Measurements from ENCODE around the gene FBLN5.

FBLN5 gene

GRCh38 chr14:91945751-91946621, 1.5 kb downstream of the FBLN5 start:
- no peak for DNase-seq

GRCh38 chr14:91942946-91943345, 4.5 kb downstream of the FBLN5 start:
- DNase-seq, result no peak

- no peak for DNase-seq
These were observed 5.4 kb downstream of the FBLN5 start for GRCh38 chr14:91942128-91942527.

- DNase-seq, result no peak
These were observed 7.3 kb downstream of the FBLN5 start for GRCh38 chr14:91940209-91940608.

DNA sequence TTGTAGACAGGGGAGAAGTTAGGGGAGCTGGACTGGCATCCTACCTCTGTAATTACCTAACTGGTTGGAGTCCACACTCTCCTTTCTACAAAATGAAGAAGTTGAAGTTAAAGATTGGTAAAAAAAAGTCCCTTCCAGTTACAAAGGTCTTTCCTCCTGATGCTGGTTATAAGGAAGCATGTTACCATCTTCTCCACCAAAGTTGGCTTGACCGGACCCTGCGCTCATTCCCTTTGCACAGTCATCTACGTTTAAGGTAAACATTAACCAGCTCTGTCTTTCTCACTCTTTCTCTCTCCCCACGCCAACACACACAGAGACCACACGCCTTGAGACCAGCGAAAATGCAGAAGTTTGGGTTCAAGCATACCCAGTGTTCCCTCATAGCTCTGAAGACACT, 11.9 kb downstream of the FBLN5 start:
- no peak for DNase-seq

- DNase-seq, result no peak
These were observed 12.8 kb downstream of the FBLN5 start for GRCh38 chr14:91934554-91935285.

DNA sequence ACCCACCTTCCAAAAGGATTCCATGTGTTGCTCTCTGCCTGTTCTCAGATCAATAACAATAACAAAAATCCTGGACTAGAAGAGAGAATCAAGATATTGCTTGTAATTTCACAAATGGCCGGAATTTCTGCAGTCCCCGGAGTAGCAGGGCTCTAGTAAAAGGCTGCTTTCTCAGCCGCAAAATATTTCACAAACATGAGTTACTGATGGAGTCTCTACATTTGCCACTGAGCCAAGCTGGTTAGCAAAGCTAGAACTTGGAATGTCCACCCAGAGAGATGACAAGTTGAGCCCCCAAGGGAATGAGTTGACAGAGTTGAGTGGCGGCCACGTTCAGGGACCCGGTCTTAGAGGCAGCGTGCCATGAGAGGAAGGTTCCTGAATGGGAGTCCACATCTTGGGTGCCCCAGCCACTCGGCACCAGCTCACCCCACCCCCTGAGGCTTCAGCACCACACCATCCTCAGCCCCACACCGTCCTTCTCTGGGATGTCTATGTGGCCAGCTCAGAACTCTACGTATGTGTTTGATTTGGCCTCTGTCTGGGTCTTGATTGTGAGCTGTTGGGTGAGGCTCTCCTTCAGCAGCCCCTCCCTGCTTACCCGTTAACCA, 15.9 kb downstream of the FBLN5 start:
- no peak for DNase-seq

DNA sequence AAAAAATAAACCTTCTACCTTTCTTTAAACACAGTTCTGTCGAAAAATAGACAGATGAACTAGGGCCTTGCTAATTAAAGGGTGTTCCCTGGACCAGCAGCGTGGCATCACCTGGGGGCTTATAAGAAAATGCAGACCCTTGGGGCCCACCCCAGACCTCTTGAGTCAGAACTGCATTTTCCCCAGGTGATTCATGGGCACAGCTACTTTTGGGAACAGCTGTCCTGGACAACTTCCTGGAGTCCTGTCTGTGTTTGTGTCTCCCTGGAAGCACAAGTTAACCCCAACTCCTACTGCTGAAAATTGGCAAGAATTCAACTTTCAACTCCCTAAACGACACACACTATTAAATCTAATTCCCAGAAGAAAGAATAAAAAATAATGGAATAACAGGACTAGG, 17.8 kb downstream of the FBLN5 start:
- DNase-seq, result no peak

GRCh38 chr14:91927800-91928199, 19.7 kb downstream of the FBLN5 start:
- DNase-seq, result no peak

- DNase-seq, result no peak
These were observed 20.3 kb downstream of the FBLN5 start for GRCh38 chr14:91927191-91927590.

DNA sequence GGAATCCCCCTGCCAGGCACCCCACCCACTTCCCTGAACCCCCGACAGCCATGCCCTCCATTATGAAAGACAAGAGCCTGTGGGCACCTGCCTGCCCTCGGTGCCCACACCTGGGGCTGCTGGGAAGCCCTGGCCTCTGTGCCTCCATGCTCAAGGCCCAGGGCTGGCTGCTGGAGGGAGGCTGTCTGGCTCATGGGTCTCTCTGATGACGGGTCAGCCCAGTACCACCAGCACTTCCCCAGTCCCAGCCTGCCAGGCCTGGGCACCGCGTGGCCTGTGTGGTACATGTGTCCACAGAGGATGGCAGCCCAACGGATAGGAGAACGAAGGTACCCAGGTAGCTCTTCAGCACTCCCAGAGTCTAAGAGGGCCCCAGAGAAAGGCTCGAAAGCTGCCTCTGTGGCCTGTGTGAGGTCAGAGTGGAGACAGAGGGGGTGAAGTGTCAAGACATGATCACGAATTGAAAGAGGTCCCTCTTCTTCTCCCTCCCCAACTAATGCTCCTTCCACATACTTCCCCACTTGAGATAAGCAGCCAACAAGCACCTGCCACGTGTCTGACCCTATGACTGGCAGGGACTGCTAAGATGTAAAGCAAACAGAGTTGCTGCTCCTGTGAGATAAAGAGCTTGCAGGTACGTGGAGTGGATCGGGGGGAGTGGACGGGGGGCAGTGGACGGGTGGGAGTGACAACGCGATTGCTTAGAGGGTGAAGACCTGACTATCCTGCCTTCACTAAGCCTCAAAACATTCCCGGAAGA, 21.2 kb downstream of the FBLN5 start:
- no peak for DNase-seq

DNA sequence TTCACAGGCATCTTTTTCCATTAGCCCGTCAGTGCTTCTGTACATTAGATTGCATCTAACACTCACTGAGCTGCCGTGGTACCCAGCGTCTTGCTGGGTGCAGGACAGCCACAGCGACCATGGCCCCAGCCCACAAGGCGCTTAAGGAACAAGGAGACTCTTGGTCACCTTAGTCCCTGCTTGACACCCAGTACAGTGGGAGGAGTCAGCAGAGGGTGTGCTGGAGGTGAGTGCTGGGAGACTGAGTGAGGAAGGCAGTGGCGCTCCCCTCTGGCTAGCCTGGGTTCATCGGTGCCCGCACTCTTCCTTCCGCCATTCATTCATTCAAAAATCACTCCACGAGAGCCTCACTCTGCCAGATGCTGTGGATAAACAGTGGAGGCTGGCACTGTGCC, 21.8 kb downstream of the FBLN5 start:
- no peak for DNase-seq

GRCh38 chr14:91925001-91925726, 22.3 kb downstream of the FBLN5 start:
- no peak for DNase-seq

GRCh38 chr14:91920526-91920925, 27.0 kb downstream of the FBLN5 start:
- no peak for DNase-seq

DNA sequence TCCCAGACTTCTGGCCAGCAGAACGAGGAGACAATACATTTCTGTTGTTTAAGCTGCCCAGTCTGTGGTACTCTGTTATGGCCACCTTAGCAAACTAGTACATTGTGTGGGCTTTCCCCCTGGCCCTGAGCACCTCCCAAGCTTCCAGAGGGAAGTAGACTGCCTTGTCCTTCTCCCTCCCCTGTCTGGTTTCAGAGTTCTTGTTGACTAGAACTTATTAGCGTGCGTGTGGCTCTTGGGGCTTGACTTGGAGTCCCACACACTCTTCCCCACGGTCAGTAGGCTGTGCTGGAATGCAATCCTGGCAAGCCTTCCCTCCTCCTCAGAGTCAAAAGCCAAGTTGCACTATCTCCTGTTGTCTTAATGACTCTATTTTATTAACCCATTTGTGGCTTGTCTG, 27.7 kb downstream of the FBLN5 start:
- no peak for DNase-seq

DNA sequence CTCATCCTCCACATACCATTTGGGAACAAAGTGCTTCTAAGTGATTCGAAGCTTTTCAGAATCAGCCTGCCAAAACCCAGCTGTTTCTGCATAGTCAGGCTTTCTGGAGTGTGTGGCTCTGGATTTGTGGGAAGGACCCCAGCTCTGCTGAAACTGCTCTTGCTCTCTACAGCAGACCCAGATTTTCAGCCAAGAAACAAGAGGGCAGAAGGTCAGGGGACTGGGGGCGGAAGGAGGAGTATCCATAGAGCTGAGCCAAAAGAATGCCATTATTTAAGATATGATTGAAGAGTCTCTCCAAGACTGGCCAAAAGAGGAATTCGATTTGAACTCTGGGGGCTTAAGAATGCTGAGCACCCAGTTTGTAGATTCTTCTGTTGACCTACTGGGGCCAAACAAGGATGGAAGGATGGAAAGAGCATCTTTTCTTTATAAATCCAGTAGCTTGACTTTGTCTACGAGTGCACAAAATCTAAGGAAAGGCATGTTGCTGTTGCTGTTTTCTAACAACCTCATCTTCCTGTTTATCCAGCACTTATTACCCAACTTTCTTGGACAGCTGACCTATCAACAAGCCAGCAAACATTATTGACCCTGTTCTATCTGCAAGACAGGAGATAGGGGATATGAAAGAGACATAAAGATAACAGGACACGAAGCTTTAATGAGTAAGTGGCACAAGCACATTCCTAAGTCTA, 29.2 kb downstream of the FBLN5 start:
- no peak for DNase-seq

DNA sequence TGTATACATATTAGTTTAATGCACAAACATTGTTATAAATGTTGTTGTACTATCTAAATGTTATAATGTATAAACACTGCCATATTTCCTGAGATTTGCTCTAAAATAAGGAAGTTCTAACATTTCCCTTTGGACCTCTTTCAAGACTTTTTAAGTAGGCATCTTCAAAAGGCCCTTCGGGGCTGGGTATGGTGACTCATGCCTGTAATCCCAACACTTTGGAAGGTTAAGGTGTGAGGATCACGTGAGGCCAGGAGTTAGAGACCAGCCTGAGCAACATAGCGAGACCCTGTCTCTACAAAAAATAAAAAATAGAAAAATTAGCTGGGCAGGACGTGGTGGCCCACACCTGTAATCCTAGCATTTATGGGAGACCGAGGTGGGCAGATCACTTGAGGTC, 35.5 kb downstream of the FBLN5 start:
- DNase-seq, result no peak

DNA sequence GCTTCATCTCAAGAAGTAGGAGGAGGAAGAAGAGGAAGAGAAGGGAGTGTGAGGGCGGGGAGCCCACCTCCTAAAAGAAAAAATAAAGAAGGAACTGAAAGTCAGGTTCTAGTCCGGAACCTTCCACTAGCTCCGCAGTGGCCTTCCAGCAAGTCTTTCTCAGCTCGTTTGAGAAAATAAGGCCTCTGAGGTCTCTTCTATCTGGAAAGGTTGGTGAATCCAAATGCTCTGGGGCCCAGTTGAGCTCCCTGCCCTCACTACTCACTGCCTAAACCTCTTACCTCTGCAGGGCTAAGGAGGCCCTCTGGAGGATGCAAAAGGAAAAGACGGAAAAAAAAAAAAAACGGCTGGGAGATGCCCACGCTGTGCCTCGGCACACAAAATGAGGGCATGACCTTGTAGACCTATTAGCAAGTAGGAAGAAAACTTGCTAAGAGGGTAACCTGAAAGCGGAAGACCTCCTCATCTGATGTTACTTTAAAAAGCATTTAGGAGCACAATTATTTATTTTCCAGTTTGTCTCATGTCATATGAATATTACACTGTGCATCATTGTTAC, 35.9 kb downstream of the FBLN5 start:
- DNase-seq, result peak; percentile 59

- no peak for DNase-seq
These were observed 37.3 kb downstream of the FBLN5 start for GRCh38 chr14:91910196-91910595.

GRCh38 chr14:91906374-91906773, 41.1 kb downstream of the FBLN5 start:
- DNase-seq, result no peak

DNA sequence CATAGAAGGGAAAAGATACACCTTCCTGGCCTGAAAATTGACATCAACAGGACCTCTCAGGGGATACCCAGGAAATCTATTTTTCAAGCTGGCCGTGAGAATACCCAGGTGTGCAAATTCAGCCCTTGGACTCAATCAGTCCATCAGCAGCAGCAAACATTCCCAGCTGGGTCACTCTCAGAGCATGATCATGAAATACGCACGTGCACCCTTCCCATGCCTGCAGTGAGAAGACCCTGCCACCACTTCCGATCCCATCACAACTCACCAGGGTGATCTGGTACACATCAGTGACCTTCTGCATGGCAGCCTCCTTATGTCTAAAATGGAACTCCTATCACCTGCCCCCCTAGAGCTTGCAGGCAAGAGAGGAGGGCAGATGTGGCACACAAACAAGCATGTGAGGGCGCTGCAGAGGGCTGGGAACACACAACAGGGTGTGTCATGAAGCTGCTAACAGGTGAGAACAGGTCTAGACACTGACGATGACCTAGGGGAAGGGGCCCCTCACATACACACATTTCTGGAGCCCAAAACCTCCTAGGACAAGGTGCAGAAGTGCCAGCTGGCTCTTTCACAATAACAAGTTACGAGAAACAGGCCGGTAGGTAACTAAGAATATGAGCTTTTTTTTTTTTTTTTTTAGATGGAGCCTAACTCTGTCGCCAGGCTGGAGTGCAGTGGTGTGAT, 42.4 kb downstream of the FBLN5 start:
- DNase-seq, result no peak

Measured in activated CD4-positive, alpha-beta T cell treated with anti-CD3 and anti-CD28 coated beads for 48 hours (primary cell).